Activated CD4-positive, alpha-beta T cell treated with anti-CD3 and anti-CD28 coated beads, Interleukin-10, Interleukin-2, amounts not matched to agents 100 ng/mL and 50 ng/mL, durations not matched to agents 16 hours and 8 hours (primary cell): ENCODE results near the gene REXO1.
A peak's percentile ranks its signal among the peaks of the same experiment; 100 is the strongest.

ENCODE experiments used
- DNase-seq: peaks from one replicate; pipeline ENCODE4 v3.0.0-alpha.2; 2020

Gene REXO1

DNA sequence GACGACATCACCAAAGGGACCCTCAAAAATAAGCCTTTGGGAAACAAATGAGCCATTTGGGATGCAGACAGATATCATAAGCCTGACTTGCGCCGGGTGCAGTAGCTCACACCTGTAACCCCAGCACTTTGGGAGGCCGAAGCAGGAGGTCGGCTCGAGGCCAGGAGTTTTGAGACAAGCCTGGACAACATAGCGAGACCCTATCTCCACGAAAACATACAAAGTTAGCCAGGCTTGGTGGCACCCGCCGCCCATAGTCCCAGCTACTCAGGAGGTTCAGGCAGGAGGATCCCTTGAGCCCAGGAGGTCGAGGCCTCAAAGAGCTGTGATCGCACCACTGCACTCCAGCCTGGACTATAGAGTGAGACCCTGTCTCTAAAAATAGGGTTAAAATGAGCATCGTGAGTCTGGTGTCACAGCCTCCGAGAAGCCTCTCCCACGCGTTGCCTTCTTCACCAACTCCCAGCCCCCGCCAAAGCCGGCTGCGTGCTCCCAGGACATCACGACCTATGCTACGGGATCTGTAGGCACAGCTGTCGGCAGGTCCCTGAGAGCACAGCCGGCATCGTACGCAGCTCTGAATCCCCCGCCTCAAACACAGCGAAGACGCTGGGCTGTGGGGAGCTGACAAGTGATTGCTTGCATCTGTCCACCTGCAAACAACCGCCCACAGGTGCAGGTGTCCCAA lies 1.6 kb downstream of the REXO1 start:
- DNase-seq, result no peak

- DNase-seq, result no peak
Measured at GRCh38 chr19:1845642-1846041, 2.6 kb downstream of the REXO1 start.

DNA sequence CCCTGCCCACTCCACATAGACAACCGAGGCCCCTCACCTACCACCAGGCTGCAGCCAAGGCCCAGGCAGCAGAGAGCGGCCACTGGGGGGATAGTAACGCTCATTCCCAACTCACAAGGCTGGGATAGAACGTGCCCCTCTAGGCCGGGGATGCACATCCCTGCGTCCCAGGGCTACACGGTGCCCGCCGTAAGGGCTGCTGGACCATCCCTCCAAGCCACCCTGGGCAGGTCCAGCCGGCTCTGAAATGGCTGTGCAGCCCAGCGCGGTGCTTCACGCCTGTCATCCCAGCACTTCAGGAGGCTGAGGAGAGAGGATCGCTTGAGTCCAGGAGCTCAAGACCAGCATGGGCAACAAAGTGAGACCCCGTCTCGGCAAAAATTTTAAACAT lies 3.2 kb downstream of the REXO1 start:
- DNase-seq, result no peak

DNA sequence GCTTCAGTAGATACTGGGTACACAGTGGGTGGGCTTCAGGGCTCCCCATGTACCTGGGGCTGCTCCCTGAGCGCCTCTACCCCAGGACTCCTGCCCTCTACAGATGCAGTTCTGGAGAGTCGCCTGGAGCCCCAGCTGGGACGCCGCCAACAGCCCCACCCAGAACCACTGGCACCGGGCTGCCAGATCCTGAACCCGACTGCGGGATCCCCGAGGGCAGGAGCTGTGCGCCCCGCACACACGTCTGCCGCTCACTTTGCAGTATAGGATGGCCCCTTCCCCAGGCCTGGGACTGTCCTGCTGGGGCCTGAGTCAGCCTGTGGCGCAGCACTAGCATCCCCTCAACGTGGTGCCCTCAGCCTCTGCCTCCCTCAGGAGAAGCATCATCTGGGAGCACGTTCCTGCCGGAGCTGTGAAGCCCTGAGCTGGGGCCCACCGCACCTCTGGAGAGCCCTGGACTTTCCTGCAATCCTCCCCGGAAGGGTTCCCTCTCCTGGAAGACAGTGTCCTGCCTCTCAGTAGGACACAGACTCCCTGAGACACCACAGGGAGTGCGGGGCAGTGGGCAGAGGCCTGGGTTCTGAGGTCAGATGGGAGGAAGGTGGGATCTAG lies 3.7 kb downstream of the REXO1 start:
- DNase-seq, result no peak

DNA sequence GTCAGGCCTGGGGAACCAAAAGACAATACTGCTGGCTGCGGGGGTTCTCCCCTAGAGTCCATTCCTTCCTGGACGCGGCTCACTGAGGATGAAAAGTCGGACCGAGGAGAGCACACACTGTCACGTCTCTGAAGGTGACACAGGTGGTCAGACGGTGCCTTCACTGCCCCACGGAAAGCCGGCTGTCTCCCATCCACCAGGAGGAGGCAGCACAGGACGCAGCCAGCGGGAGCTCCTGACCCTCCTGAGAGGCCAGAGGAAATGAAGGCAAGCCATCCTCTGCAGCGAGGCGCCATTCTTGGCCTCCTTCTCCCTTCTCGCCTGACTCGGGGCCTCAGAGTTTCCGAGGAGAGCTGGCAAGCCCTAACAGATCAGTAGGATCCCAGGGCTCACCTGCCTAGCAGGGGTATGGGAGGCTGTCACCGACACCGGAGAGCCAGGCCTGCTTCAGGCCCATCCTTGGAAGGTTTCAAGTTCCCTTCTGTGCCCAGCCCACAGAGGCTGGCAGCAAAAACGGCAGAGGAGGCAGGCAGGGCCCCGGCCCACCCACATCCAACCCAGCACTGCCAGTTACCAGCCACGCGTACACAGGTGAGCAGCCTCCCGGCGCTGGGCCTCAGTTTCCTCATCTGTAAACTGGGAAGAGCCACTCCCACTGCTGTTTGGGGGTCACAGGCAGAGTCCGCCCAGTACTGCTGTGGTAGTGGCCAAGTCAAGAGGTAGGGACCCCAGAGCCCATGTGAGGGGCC lies 4.5 kb downstream of the REXO1 start:
- DNase-seq, result no peak

GRCh38 chr19:1843116-1843515 lies 5.2 kb downstream of the REXO1 start:
- no peak for DNase-seq

DNA sequence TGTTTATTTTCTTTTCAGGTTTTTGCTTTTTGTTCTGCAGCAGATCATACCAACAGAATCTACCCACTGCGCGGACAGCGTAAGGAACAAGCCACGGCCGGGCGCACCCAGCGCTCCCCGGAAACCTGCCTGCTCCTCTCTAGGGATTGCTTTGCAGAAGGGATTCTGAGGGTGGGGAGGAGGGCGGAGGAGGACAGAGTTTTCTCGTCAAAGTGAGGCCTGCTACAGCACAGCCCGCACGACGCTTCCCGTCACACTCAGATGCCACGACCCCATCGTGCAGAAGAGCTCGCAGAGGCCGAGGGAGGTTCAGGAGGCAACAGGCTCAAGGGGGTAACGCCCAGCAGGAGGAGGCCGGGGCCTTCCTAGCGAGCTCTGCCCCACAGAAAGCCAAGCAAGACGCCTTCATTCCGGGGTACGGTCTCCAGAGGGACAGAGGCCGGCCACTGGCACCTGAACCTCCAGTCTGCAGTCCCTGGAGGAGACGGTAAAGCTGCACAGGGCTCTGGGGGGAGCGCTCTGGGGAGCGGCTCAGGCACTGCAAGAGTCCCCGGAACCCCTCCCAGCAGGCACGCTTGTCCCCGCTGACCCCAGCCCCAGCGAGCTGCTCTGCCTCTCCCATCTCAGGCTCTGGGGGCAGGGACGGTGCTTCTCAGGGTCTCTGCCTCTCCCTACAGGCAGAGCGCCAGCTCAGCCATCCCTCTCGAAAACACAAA lies 6.9 kb downstream of the REXO1 start:
- no peak for DNase-seq

DNA sequence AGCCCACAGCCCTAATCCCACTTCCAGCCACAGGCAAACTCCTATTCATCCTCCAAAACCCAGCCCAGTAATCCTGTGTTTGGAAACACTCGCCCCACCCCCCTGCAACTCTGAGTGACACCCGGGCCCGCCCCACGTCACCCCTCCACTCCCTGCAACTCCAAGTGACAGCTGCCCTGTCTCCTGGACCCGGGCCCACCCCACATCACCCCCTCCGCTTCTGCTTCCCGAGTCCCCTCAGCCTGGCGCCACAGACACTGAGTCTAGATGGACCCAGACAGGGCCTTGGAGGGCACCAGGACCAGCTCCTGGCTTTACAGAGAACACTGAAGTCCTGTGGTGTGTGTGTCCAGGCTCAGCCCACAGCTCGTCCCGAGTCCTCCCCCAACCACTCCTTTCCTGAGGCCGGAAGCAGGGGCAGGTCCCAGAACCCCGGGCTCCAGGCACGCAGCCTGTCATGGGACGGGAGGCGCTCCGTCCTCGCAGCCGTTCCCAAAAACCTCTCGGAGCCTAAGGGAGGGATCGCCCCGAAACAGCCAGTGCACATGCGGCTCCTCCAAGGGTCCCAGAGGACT lies 7.7 kb downstream of the REXO1 start:
- DNase-seq, result no peak

DNA sequence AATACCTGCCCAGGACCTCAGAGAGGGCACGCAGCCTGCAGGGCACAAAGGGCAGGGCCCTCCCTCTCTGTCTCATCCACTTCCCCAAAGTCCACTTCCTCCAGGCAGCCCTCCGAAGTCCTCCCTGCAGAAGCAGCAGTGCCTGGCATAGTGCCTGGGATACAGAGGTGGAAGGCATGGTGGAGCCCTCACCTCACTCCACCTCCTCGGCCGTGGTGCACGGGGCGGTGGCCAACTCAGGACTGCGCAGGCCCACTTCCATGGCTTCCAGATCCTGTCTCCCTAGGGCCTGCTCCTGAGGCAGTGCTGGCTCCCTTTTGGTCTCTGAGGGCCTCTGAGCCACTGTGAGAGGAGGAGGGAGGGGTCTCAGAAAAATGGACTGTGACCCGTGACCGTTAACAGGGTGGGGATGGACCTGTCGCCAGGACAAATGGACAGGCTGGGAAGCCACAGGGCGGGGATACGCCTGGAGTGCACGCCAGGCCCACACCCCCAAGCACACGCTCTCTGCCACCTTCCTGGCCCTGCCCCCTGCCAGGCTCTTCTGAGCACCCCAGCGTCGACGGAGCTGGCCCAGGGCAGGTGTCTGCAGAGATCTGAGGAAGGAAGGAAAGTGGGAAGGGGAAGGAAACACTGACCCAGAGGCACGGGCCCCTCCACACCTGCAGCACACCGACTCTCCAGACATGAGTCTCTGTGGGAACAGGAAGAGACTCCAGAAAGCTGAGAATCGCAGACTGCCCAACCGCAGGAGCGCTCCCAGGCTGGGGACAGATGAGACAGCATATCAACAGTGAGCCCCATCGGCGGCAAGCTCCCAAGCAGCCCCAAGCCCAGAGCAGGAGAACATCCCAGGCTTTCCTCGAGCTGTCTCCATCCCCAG lies 8.4 kb downstream of the REXO1 start:
- DNase-seq, result no peak

GRCh38 chr19:1837625-1838105 lies 10.6 kb downstream of the REXO1 start:
- peak; percentile 66 for DNase-seq

DNA sequence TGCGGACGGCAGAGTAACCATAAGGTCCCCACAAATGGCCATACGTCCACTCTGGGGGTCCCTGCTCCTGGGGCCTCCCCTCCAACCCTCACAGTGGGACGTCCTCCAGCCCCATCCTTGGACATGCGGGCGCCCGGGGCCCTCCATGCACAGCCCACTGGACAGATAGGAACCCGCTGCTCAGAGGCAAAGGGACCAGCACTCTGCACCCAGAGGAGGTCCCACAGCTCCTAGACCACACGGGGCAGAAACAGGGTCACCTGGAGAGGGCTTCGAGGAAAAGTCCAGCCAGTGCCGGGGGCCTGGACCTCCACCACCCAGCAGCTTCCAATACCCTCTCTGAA lies 11.1 kb downstream of the REXO1 start:
- no peak for DNase-seq

DNA sequence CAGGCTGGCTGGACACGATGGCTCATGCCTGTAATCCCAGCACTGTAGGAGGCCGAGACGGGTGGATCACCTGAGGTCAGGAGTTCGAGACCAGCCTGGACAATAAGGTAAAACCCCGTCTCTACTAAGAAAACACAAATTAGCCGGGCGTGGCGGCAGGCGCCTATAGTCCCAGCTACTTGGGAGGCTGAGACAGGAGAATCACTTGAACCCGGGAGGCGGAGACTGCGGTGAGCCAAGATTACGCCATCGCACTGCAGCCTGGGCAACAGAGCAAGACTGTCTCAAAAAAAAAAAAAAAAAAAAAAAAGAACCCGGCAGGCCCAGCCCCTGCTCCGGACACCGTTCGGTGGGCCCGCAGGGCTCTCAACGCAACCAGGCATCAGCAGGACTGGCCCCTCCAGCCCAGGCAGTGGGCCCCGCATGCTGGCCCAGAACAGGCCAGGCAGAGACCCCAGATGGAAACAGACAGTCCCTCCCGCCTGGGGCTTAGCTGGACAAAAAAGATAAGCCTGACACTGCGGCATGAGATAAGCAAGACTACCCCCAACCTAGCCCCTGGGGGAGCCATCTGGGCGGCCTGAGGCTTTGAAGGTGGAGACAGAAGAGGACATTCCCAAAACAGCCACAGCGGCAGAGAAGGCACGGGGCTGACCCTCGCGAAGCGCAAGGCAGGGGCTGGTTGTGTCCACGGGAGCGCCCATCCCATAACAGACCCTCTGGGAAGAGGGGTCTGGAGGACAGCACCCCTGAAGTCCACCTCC lies 11.6 kb downstream of the REXO1 start:
- DNase-seq, result no peak

DNA sequence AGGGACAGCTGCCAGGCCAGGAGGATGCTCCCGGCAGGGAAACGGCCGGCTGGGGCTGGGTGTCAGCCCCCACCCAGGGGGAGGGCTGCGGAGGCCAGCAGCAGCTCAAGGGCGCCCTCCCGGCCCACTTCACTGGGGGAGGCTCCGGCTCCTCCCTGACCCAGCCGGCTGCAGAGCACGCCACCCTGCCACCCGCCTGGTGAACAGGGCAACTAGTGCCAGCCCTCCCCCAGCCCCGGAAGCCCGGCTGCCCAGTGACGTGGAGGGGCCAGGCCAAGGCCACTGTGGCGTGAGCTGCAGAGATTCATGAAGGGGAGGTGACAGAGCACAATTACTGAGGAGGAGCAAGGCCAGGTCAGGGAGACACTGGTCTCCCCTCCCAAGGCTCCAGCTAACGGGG lies 14.7 kb downstream of the REXO1 start:
- no peak for DNase-seq

- no peak for DNase-seq
Measured at GRCh38 chr19:1832046-1832663, 16.1 kb downstream of the REXO1 start.

DNA sequence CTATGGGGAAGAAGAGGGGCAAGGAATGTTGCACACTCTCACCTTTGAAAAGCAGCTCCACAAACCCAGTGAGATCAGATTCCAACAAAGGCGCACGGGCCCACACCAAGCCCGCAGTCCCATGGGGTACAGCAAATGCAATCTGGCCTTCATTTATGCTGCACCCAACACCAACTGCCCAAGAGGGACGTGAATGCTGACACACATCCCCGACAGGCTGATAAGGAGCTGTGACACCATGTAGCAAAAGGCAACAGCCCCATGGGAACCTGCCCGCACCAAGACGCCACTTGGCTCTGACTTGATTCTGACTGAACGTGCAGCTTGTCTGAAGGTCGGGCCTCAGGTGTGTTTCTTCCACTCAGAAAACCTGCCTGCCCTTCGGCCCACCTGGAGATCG lies 17.3 kb downstream of the REXO1 start:
- no peak for DNase-seq

DNA sequence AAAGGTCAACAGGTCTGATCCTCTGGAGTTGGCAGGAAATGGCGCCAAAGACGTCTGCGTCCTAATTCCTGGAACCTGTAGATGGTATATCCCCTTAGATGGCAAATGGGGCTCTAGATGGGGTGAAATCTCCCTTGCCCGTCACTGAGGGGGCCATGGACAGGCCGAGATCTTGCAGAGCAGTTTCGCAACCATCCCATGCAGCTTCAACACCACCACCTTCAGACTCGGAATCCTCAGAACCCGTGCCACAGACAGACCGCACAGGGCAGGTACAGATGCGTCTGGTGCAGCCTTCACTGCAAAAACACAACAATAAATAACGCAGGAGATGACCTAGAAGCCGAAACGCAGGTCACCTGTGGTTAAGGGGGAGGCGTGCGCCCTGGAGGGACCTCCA lies 17.7 kb downstream of the REXO1 start:
- DNase-seq, result no peak

DNA sequence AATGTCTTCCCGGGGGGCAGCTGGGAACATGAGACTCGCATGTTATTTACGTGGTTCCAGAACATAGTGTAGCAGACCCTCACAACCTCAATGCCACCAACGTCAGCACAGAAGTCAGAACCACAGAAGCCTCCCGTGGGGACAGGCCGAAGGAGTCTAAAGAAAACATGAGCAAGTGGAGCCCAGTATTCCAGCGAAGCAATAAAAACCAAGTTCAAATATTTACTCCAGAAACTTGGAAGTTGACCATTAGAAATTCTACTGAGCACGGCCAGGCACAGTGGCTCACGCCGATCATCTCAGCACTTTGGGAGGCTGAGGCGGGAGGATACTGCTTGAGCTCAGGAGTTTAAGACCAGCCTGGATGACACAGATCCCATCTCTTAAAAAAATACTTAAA lies 18.3 kb downstream of the REXO1 start:
- DNase-seq, result no peak

DNA sequence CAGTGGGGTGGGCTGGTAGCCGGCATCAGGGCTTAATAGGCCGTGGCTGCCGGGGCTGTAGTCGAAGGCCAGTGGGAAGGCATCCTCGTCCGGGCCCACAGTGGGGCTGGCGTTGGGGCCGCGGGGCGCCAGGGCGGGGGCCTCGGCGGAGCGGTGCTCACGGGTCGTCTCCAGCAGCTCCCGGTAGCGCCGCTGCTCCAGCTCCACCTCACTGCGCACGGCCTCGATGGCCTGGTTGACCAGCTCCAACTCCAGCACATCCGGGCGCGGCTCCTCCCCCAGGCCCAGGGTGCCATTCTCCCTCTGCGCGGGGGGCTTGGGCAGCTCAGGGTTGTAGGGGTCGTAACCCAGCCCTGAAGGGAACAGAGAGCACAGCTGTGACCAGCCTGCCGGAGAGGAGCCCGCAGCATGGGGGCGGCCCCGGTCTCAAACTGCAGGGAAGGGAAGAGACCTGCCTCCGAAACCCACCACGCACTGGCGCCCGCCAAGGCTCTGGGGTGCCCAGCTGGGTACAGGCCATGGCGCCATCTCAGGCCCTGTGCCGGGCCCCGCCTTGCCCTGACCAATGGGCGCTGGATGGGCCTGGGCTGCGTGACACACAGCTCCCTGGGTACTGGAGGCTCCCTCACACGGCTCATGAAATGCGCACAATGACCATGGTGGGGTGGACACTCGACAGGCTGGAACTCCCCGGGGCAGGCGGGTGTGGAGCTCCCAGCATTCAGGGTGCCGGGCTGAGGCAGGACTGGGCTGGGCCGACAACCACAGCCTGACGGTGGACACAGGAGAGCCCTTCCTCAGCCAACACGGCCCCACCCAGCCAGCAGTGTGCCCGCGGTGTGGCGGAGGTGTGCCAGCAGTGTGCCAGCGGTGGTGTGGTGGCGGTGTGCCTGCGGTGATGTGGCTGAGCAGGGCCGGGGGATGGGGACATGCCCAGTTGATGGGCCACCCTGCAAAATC lies 19.7 kb downstream of the REXO1 start:
- no peak for DNase-seq

GRCh38 chr19:1827566-1828278 lies 20.6 kb downstream of the REXO1 start:
- no peak for DNase-seq
